GM21390 (cell line): Measurements from ENCODE around the gene TK2.

ENCODE experiments used
- ATAC-seq: cut with Tn5 transposase; IDR thresholded peaks from one replicate; pipeline ENCODE4 v1.9.1; 2021; ENCODE audit not compliant: unreplicated experiment

Gene TK2

GRCh38 chr16:66547101-66547989, 2.6 kb downstream of the TK2 start:
- no peak for ATAC-seq

- no peak for ATAC-seq
Measured at GRCh38 chr16:66544016-66544757, 5.7 kb downstream of the TK2 start.

GRCh38 chr16:66543541-66543940, 6.4 kb downstream of the TK2 start:
- ATAC-seq = no peak

DNA sequence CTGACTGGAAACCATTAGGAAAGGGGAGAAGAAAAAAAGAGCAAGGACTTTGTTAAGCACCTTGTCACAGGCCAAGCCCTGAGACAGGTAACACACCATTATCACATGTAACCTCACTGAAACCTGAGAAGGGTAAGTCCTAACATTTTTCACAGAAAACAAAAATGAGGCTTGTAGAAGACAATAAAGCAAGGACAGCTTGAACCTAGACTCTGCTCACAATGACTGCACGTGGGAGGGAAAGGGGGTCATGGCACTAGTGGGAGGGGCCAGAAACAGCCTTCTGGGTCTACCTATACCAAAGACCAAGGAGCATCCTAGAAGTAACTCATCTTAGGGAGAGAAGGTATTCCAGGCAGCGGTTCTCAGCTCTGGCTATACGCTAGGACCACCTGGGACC, 7.5 kb downstream of the TK2 start:
- ATAC-seq = no peak

- no peak for ATAC-seq
Measured at GRCh38 chr16:66541388-66542355, 8.2 kb downstream of the TK2 start.

GRCh38 chr16:66539623-66540469, 10.1 kb downstream of the TK2 start:
- ATAC-seq = peak; percentile 78

DNA sequence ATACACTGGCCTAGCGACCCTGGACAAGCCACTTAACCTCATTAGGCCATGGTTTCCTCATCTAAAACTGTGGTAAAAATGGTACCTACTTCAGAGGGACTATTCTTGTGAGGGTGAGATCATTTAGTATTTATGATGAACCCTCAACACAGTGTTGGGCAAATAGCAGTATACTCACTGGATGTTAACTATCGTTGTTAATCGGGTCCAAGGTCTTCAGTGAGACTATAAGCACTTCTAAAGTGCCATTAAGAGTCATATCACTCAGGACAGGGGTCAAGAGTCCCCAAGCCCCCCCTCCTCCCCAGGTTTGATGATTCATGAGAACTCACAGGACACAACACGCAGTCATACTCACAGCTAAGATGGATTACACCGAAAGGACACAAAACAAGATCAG, 11.0 kb downstream of the TK2 start:
- ATAC-seq = no peak

DNA sequence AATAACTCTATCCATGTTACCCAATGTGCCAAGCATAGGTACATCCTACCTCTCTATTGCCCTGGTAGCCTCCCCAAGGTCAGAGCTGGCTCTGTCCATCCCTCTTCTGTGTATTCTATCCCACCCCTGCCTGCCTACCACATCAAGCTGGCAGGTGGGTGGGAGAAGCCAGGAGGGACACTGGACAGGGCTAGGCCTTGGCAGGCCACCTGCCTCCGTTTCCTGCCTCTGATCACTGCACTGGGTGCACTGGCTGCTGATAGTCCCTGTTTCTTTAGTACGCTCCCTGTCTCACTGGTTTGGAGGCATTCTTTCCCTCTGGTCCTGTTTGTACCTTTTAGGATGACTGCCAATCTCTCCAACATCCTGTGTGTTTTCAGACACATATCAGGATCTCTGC, 12.7 kb downstream of the TK2 start:
- ATAC-seq = no peak

DNA sequence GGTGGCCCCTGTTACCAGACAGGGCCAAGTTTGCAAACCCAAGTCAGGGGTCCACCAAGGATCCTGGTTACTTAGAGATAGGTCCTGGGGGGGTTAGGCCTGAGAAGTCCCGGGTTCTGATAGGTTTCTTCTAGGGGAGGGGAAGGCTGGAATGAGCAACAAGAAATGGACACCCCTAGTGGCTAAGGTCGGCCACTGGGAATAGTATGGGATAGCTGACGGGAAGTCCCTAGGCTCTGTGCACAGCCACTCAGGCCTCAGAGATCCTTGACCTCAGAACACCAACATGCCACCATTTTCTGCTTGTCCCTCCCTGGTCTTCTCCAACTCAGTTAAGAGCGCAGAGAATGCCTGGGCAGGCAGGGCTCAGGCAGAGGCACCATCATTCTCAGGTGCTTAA, 13.4 kb downstream of the TK2 start:
- no peak for ATAC-seq

DNA sequence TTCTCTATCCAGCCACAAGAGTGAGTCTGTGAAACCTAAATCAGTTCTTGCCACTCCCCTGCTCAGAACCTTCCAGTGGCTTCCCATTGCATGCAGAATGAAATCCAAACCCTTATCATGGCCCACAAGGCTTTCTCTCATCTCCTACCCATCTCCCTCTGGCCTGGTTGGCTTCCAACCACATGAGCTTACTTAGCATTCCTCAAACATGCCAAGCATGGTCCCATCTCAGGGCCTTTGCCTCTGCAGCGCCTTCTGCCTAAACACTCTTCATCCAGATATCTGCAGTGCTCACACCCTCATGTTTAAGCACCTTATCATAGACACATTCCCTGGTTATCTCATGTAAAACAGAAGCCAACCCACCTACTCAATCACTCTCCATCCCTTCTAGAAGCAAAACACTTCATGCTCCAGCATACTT, 15.5 kb downstream of the TK2 start:
- no peak for ATAC-seq

DNA sequence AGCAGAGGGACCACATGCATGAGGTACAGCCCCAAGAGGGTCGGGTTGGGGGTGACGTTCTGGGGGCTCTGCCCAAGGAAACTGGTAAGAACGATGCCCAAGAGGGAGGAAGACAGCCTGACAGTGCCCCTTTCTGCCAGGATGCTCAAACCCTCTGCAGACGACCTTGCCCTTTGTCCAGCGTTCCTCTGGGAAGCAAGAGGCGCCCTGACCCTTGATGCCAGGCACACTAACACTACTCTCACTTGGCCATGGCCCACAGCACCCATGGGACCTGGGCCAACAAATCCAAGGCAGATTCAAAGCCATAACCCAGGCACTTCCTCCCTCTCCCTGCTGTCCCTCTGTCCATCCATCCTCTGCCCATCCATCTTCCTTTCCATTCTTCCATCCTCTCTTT, 20.4 kb downstream of the TK2 start:
- ATAC-seq = no peak

DNA sequence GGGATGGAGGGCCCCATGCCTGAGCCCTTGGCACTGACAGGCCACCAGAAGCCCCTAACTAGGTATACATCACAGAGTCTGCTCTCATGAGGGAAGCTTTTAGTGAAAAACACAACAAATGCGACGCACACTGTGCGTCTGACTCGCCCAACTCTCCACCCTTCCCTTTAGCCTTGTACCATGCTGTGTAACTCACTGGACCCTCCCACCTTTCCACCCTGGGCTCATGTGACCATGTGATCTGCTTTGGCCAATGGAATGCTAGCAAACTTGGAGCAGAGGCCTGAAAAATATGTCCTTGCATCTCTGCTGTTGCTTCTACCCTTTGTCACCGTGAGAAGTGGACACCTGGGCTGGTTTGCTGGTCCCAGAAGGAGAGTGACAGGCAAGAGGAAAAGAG, 21.6 kb downstream of the TK2 start:
- ATAC-seq = no peak

DNA sequence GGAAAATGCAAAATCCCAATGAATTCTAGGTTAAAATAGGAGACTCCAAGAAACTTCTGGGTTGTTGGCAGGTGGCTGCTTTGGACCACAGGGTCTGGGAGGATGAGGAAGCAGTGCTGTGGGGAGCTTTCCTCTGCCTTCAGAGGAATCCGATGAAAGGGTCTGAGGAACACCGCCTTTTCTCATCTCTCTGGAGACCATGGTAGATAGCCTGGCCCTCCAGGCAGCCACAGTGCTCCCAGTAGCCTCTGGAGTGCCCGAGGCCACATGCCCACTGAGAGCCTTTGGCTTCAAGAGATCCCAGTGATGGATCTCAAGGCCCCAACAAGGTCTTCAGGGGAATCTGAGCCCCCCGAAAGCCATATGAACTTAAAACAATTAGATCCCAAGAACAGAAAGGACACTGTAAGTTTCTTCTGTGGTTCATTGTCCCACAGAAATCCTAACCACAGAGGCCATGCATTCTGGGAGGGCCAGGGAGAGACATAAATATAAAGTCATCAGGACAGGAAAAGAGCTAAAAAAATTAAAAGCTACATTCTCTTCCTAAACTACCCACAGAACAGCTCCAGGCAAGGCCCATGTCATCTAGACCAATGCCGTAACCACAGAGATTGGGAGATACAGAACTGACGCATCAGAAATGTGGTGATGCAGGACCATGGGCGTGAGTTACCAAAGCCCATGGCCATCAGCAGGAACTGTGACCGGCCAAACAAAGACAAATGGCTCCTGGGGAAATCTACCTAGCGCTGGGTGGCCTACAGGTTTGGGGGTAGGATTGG, 24.3 kb downstream of the TK2 start:
- ATAC-seq = no peak

DNA sequence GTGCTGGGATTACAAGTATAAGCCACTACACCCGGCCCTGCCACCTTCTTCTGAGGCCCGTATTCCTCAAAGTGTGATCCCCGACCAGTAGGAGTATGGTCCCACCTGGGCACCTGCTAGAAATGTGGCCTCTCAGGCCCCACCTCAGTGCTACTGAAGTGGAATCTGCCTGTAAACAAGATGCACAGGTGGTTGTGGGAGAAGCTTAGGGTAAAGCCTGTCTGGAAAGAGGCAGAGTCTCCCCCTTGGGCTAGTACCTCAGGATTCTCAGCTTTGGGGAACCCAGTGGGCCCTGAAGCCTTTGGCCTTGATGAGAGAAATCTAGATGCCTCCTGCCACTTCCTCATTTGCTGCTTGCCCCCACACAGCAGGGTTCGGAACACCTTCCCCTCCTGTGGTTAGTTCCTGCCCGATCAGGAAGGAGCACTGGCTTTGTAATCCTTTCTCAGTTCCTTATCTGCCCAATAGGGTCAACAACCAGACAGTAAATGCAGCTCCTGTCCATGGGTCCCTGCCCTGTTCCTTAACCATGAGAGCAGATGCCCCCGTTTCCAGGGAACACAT, 25.2 kb downstream of the TK2 start:
- peak; percentile 62 for ATAC-seq

GRCh38 chr16:66523861-66524354, 26.0 kb downstream of the TK2 start:
- peak; percentile 46 for ATAC-seq

- ATAC-seq = no peak
Measured at GRCh38 chr16:66522816-66523590, 26.9 kb downstream of the TK2 start.

DNA sequence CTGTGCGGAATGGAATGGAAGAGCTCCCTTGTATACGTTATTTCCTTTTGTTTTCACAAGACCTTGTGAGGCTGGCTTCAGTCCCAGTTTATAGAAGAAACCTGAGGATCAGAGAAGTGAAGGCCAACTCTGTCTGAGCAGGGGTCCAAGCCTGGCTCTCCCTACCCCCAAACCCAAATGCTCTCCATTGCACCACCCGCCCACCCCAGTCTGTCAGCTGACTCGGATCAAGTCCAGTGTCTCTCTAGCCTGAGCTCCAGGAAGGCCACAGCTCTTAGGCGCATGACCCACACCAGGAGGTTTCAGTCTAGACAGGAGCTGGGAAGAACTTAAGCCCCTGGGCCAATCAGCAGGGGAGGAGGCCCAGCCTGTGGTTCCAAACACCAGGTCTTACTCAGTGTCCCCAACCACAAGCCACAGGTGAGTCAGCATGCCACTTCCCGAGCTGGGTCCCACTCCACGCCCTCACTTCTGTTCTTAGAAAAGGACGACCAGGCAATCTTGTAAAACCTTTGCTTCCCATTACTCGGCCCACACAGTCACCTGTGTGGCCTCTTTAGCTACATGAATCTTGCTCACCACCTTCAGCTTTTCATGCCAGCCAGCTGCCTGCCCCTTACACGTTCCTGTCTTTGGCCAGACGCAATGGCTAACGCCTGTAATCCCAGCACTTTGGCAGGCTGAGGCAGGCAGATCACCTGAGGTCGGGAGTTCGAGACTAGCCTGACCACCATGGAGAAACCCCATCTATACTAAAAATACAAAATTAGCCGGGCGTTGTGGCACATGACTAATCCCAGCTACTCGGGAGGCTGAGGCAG, 27.8 kb downstream of the TK2 start:
- peak; percentile 63 for ATAC-seq
